Thymus (tissue), 14 donors: ENCODE results near the gene RPE65. TPM values are rescaled to one million over a fixed set of nuclear protein-coding genes. Genes with fewer than 3 reads are reported as not detected.
"Not testable (repeated sequence)": the region's sequence is repeated elsewhere in the genome, so short reads cannot be mapped to it uniquely, and the experiment has no call there.

ENCODE experiments used
- DNase-seq, 9 donors: peaks; one replicate each; pipeline ENCODE4 v3.0.0-alpha.2; 2013; ENCODE audit warnings: low spot score in 9 of 9, low read depth in 6 of 9, missing footprints in 1 of 9
- H3K27ac ChIP-seq, 2 donors: one replicate each; pipeline ENCODE4 v1.5.1; 2013; ENCODE audit warnings: control low read depth in 1 of 2, low read depth in 1 of 2, low read length in 1 of 2, mild to moderate bottlenecking in 1 of 2, moderate library complexity in 1 of 2
- H3K27me3 ChIP-seq, 2 donors: one replicate each; pipeline ENCODE4 v1.5.1; 2013; ENCODE audit warnings: low read length in 1 of 2; ENCODE audit not compliant: control insufficient read depth in 2 of 2, insufficient read depth in 1 of 2
- H3K36me3 ChIP-seq, 2 donors: one replicate each; pipeline ENCODE4 v1.5.1; 2013; ENCODE audit warnings: low read length in 1 of 2, mild to moderate bottlenecking in 1 of 2, moderate library complexity in 1 of 2; ENCODE audit not compliant: control insufficient read depth in 2 of 2, insufficient read depth in 2 of 2
- H3K4me1 ChIP-seq, 2 donors: one replicate each; pipeline ENCODE4 v1.5.1; 2013; ENCODE audit warnings: low read length in 2 of 2; ENCODE audit not compliant: control insufficient read depth in 2 of 2, insufficient read depth in 2 of 2
- H3K4me3 ChIP-seq, 2 donors: one replicate each; pipeline ENCODE4 v1.5.1; 2013; ENCODE audit warnings: low read length in 2 of 2, control low read depth in 1 of 2, mild to moderate bottlenecking in 1 of 2
- H3K9me3 ChIP-seq, 2 donors: one replicate each; pipeline ENCODE4 v1.5.1; 2013; ENCODE audit warnings: low read length in 1 of 2, mild to moderate bottlenecking in 1 of 2; ENCODE audit not compliant: control insufficient read depth in 2 of 2, insufficient read depth in 1 of 2
- WGBS: extraction: QIAGEN DNeasy Blood & Tissue Kit; methylation state at CpG from one replicate; pipeline ENCODE4 v1.1.7; 2013; 5-methylcytosine and 5-hydroxymethylcytosine counted together
- long read RNA-seq, 10 donors: transcript quantifications; one replicate each; lab custom pipeline, GENCODE V29; 2026
- polyA plus RNA-seq: library from polyadenylated mRNA; stranded (reverse); fragments of 200-250 nt; gene quantifications from one replicate; pipeline ENCODE4 v1.2.3, GENCODE V29; 2013
- total RNA-seq: library from RNA; stranded (reverse); fragments of 120-200 nt; gene quantifications from one replicate; pipeline ENCODE4 v1.2.4, GENCODE V29; 2013
- donor health status: healthy.

The RPE65 gene
- total RNA-seq (0.24 TPM), polyA plus RNA-seq (0.16 TPM)
- long read RNA-seq, donor 1 = 0 reads
- long read RNA-seq, donor 2 = 0 reads
- long read RNA-seq, donor 3 = 0 reads
- long read RNA-seq, donor 4 = 0 reads
- long read RNA-seq, donor 5 = 0 reads
- long read RNA-seq, donor 6 = 0 reads
- long read RNA-seq, donor 7 = 0 reads
- long read RNA-seq, donor 8 = 0 reads
- long read RNA-seq, donor 9 = 0 reads
- long read RNA-seq, donor 10 = 0 reads

DNA sequence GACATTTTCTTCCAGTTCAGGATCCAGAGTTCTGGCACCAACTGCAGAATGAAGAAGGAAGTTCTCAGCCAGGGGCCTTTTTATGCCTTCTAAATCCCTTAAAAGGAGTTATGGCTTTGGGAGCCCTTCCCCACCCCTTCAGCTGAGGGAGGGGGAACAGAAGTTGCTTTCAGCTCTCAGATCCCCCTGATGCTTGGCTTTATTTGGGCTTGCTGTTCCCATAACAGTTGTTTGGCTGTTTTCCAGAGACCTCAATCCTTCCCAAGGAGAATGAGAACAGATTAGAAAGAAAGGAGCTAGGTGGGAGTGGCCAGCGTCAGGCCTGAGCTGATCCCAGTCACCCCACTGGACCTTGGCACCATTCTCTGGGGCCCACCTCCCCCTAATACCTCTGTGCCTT lies at the start of gene RPE65:
Gene RPE65 (minus strand): TSS at position 54 of the 400 bp plus-strand sequence. CDS start 49 bp downstream, at position 5.
- DNase-seq = no peak
- 87% methylated on average over 1 of the region's 1 CpG for WGBS
- H3K4me1 ChIP-seq = no peaks in the 10 kb centered on the region
- no peak within 1 kb of the TSS for H3K4me3 ChIP-seq
- H3K27me3 ChIP-seq = no peaks in the 10 kb centered on the region
- H3K36me3 ChIP-seq = no peaks in the 10 kb centered on the region
- H3K27ac ChIP-seq = no peak within 1 kb of the TSS
- H3K9me3 ChIP-seq = no peaks in the 10 kb centered on the region

- Histone ChIP-seq H3K36me3 (peaks cover 0 to 10% of the 10 kb centered on the region in 2 donors), H3K4me3 (peak overlapping the region; percentile 85 to 88), H3K9me3 (no peaks in the 10 kb centered on the region), H3K27me3 (no peaks in the 10 kb centered on the region), H3K4me1 (peaks cover 3 to 11% of the 10 kb centered on the region in 2 donors), H3K27ac (no peak overlapping the region)
- no peak for DNase-seq
- 8% methylated on average over 3 of the region's 3 CpGs for WGBS
Measured at GRCh38 chr1:68497358-68497698, 47.6 kb upstream of the RPE65 start.

DNA sequence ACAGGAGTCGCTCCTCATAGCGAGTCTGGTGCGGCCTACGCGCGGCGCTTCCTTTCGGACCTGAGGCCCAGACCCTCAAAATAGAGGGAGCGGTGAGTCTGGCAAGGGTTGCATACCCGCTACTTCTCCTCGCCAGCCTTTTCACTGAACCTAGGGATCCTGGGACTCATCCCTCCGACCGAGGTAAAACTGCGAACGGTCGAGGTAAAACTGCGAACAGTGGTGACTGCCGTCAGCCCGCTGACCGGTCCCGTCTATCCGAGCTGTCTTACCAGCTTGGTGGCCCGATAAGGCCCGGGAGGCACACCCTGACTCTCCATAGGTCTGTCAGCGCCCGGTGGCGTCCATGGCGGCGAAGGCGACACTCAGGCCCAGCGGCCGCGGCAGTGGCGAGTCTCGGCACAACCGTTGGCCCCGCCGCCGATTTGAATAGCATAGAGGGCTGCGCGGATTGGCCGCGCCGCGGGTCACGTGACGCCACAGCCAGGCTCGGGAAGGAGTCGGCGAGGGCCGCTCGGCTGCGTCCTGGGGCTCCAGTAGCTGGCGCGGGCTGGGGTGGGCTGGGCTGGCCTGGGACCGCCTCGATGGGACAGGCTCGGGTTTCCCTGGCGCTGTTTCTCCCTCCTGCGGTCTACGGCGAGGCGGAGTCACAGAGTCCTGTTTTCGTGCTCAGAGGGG lies 47.1 kb upstream of the RPE65 start, which contains the start of gene DEPDC1:
Gene DEPDC1 (minus strand): TSS at position 403 of the 678 bp plus-strand sequence. CDS start 83 bp downstream, at position 320.
- peak within 1 kb of the TSS in 1 of 2 donors; percentile 61 for H3K27ac ChIP-seq
- WGBS = under 1% methylated on average over 64 of the region's 64 CpGs
- peaks cover 3 to 11% of the 10 kb centered on the region in 2 donors for H3K4me1 ChIP-seq
- no peaks in the 10 kb centered on the region for H3K27me3 ChIP-seq
- peak; percentile 61 to 88 (median 77) for DNase-seq
- H3K4me3 ChIP-seq = peak within 1 kb of the TSS; percentile 85 to 88
- peaks cover 0 to 10% of the 10 kb centered on the region in 2 donors for H3K36me3 ChIP-seq
- no peaks in the 10 kb centered on the region for H3K9me3 ChIP-seq

DNA sequence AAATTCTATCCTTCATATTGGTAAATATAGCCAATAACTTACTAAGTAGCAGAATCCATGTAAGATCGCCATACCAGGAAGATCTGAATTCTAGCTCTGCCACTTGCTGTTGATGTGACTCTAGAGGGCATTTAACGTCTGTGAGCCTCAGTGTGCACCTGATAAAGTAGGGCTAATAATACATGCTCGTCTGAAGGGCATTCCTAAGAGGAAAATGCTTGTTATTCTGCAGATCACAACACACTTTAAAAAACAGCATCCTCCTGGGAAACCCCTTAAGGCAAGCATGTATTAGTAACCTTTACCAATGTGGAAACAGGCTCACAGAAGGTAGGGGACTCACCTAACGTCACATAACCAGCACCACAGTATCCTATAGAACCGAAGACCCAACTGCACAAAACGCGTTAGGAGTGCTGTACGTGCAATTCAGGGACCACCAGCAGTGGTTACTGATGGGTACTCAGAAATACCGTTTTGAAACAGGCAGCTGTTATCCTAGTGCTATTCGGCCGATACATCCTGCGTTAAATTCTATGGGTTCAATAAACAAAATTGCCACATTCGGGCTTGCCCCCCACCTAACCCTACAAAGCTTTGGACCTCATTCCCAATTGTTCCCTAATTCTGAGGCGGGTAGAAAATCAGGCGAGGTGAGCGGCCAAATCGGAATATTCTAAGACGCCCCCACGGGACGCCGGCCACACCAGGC lies 46.4 kb upstream of the RPE65 start:
- peak overlapping the region; percentile 85 to 88 for H3K4me3 ChIP-seq
- DNase-seq = peak in 5 of 9 donors; percentile 1 to 36 (median 9)
- peaks cover 3 to 11% of the 10 kb centered on the region in 2 donors for H3K4me1 ChIP-seq
- 9% methylated on average over 21 of the region's 21 CpGs for WGBS
- H3K36me3 ChIP-seq = peaks cover 0 to 10% of the 10 kb centered on the region in 2 donors
- no peak overlapping the region for H3K27ac ChIP-seq
- no peaks in the 10 kb centered on the region for H3K9me3 ChIP-seq
- H3K27me3 ChIP-seq = no peaks in the 10 kb centered on the region

GRCh38 chr1:68495532-68495931 lies 45.8 kb upstream of the RPE65 start:
- no peak overlapping the region for H3K27ac ChIP-seq
- DNase-seq = peak in 1 of 9 donors; percentile 10
- no peaks in the 10 kb centered on the region for H3K27me3 ChIP-seq
- H3K4me1 ChIP-seq = peaks cover 3 to 11% of the 10 kb centered on the region in 2 donors
- H3K4me3 ChIP-seq = peak overlapping the region; percentile 85 to 88
- 89% methylated on average over 3 of the region's 3 CpGs for WGBS
- H3K36me3 ChIP-seq = peaks cover 0 to 14% of the 10 kb centered on the region in 2 donors
- H3K9me3 ChIP-seq = no peaks in the 10 kb centered on the region

DNA sequence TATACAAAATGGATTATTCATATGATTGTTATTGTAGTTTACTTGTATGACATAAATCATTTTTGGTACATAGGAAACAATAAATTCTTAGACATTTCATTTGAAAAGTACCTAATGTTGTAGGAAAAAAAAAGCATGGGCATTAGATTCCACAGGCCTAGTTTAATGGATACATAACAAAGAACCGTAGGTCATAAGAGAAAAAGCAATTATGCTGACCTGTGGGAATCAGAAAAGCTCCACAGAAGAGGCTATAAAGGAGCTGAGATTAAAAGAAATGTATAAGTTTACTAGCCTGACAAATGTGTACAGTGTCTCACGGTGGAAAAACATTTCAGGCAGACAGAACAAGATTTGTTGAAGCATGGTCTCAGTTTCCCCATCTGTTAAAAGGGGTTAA lies 43.4 kb upstream of the RPE65 start:
- Histone ChIP-seq H3K27me3 (no peaks in the 10 kb centered on the region), H3K27ac (no peak overlapping the region), H3K4me1 (peaks cover 3 to 11% of the 10 kb centered on the region in 2 donors), H3K4me3 (no peak overlapping the region), H3K36me3 (peaks cover 0 to 20% of the 10 kb centered on the region in 2 donors), H3K9me3 (no peaks in the 10 kb centered on the region)
- WGBS = 99% methylated on average over 2 of the region's 2 CpGs
- DNase-seq = no peak

DNA sequence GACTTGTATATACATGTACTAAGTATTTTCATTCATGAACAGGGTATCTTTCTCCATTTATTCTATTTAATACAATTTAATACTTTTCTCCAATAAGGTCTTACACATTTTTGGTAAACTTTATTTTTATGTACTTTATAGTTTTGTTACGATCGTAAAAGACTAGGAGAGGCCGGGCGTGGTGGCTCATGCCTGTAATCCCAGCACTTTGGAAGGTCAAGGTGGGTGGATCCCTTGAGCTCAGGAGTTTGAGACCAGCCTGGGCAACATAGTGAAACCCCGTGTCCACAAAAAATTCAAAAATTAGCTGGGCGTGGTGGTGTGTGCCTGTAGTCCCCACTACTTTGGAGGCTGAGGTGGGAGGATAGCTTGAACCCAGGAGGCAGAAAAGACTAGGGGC lies 42.5 kb upstream of the RPE65 start:
- H3K4me3 ChIP-seq, H3K9me3 ChIP-seq, DNase-seq, H3K27me3 ChIP-seq, H3K4me1 ChIP-seq, H3K27ac ChIP-seq: not testable (repeated sequence)
- WGBS = 99% methylated on average over 6 of the region's 6 CpGs
- peaks cover 0 to 20% of the 10 kb centered on the region in 2 donors for H3K36me3 ChIP-seq

- Histone ChIP-seq H3K36me3 (peaks cover 4 to 23% of the 10 kb centered on the region in 2 donors), H3K27ac (no peak overlapping the region), H3K4me1 (no peaks in the 10 kb centered on the region), H3K4me3 (no peak overlapping the region), H3K9me3 (no peaks in the 10 kb centered on the region), H3K27me3 (no peaks in the 10 kb centered on the region)
- 98% methylated on average over 2 of the region's 2 CpGs for WGBS
- no peak for DNase-seq
Measured at GRCh38 chr1:68490046-68490651, 40.4 kb upstream of the RPE65 start.
